ENCODE data around the gene RNF144A. TPM values are rescaled to one million over a fixed set of nuclear protein-coding genes. Genes with fewer than 3 reads are reported as not detected.

The RNF144A gene
- total RNA-seq, 1 experiment from 2014 or later, result 13.0 TPM

DNA sequence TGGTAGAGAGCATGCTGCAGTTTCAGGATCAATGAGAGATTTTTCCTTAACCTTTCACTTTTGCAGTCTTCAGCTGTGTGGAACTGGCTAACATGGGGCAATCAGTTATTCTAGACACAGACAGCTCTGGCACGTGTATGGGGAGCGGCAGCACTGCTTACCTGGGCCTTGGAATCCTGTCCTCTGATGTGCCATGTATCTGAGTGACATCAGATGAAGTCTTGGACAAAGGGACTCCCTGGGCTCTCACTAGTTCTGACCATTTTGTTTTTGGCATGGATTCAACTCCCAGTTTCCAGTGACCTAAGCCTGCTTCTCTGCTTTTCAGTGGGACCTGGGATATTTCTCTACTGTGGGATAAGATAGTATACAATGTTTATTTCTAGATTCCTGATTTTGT lies 54.3 kb downstream of the RNF144A start:
- TF ChIP-seq ZFX (IDR thresholded peaks at IDR 0.05) (no peak), FOSL1 (IDR thresholded peaks at IDR 0.05; ENCODE audit: low read depth) (no peak), ELF1 (IDR thresholded peaks at IDR 0.05; ENCODE audit: borderline replicate concordance, low read depth) (no peak), JUND (IDR thresholded peaks at IDR 0.05) (no peak), CEBPB (IDR thresholded peaks at IDR 0.05; ENCODE audit: low read depth) (no peak), EZH2 (IDR thresholded peaks at IDR 0.05) (no peak), ZNF274 (IDR thresholded peaks at IDR 0.05; ENCODE audit: low read depth, low read length) (no peak), POLR2AphosphoS5 (IDR thresholded peaks at IDR 0.05; ENCODE audit: low read depth, low read length) (no peak), SIN3A (IDR thresholded peaks at IDR 0.05; ENCODE audit: low read depth) (no peak), EZH2phosphoT487 (IDR thresholded peaks at IDR 0.05; ENCODE audit: borderline replicate concordance) (no peak), TCF7L2 (IDR thresholded peaks at IDR 0.05; ENCODE audit: borderline replicate concordance, extremely low read depth, insufficient read depth, insufficient read length) (no peak), SRF (IDR thresholded peaks at IDR 0.05; ENCODE audit: low read depth) (no peak)
- TF ChIP-seq, protein P1, sequence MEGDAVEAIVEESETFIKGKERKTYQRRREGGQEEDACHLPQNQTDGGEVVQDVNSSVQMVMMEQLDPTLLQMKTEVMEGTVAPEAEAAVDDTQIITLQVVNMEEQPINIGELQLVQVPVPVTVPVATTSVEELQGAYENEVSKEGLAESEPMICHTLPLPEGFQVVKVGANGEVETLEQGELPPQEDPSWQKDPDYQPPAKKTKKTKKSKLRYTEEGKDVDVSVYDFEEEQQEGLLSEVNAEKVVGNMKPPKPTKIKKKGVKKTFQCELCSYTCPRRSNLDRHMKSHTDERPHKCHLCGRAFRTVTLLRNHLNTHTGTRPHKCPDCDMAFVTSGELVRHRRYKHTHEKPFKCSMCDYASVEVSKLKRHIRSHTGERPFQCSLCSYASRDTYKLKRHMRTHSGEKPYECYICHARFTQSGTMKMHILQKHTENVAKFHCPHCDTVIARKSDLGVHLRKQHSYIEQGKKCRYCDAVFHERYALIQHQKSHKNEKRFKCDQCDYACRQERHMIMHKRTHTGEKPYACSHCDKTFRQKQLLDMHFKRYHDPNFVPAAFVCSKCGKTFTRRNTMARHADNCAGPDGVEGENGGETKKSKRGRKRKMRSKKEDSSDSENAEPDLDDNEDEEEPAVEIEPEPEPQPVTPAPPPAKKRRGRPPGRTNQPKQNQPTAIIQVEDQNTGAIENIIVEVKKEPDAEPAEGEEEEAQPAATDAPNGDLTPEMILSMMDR (IDR thresholded peaks at IDR 0.05 in 2 of 3, conservative IDR thresholded peaks at IDR 0.05 in 1 of 3; ENCODE audit: borderline replicate concordance in 1 of 3, insufficient read depth in 1 of 3, low read depth in 2 of 3, low read length in 2 of 3), result no peak
- TF ChIP-seq, protein P2, sequence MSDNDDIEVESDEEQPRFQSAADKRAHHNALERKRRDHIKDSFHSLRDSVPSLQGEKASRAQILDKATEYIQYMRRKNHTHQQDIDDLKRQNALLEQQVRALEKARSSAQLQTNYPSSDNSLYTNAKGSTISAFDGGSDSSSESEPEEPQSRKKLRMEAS (IDR thresholded peaks at IDR 0.05), result no peak
- TF ChIP-seq, protein P3, sequence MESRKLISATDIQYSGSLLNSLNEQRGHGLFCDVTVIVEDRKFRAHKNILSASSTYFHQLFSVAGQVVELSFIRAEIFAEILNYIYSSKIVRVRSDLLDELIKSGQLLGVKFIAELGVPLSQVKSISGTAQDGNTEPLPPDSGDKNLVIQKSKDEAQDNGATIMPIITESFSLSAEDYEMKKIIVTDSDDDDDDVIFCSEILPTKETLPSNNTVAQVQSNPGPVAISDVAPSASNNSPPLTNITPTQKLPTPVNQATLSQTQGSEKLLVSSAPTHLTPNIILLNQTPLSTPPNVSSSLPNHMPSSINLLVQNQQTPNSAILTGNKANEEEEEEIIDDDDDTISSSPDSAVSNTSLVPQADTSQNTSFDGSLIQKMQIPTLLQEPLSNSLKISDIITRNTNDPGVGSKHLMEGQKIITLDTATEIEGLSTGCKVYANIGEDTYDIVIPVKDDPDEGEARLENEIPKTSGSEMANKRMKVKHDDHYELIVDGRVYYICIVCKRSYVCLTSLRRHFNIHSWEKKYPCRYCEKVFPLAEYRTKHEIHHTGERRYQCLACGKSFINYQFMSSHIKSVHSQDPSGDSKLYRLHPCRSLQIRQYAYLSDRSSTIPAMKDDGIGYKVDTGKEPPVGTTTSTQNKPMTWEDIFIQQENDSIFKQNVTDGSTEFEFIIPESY (IDR thresholded peaks at IDR 0.05; ENCODE audit: extremely low read depth, insufficient replicate concordance, low read length), result no peak
- TF ChIP-seq, protein P4, sequence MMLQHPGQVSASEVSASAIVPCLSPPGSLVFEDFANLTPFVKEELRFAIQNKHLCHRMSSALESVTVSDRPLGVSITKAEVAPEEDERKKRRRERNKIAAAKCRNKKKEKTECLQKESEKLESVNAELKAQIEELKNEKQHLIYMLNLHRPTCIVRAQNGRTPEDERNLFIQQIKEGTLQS (IDR thresholded peaks at IDR 0.05), result no peak
- TF ChIP-seq, protein P5, sequence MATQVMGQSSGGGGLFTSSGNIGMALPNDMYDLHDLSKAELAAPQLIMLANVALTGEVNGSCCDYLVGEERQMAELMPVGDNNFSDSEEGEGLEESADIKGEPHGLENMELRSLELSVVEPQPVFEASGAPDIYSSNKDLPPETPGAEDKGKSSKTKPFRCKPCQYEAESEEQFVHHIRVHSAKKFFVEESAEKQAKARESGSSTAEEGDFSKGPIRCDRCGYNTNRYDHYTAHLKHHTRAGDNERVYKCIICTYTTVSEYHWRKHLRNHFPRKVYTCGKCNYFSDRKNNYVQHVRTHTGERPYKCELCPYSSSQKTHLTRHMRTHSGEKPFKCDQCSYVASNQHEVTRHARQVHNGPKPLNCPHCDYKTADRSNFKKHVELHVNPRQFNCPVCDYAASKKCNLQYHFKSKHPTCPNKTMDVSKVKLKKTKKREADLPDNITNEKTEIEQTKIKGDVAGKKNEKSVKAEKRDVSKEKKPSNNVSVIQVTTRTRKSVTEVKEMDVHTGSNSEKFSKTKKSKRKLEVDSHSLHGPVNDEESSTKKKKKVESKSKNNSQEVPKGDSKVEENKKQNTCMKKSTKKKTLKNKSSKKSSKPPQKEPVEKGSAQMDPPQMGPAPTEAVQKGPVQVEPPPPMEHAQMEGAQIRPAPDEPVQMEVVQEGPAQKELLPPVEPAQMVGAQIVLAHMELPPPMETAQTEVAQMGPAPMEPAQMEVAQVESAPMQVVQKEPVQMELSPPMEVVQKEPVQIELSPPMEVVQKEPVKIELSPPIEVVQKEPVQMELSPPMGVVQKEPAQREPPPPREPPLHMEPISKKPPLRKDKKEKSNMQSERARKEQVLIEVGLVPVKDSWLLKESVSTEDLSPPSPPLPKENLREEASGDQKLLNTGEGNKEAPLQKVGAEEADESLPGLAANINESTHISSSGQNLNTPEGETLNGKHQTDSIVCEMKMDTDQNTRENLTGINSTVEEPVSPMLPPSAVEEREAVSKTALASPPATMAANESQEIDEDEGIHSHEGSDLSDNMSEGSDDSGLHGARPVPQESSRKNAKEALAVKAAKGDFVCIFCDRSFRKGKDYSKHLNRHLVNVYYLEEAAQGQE (IDR thresholded peaks at IDR 0.05; ENCODE audit: low read depth), result no peak
- Histone ChIP-seq H3K79me2 (ENCODE audit: insufficient read depth, low read length) (no peaks in the 10 kb centered on the region), H3K27ac (ENCODE audit: low read depth, low read length) (no peak overlapping the region), H3K4me2 (ENCODE audit: low read length) (no peak overlapping the region), H2AFZ (ENCODE audit: low read depth, low read length, poor library complexity, severe bottlenecking) (no peak overlapping the region), H3K4me3 (replicated peaks in 1 of 2; ENCODE audit: low read depth in 1 of 2, low read length in 2 of 2) (no peak overlapping the region), H3K27me3 (ENCODE audit: insufficient read depth, low read length) (no peaks in the 10 kb centered on the region), H3K9me2 (ENCODE audit: insufficient read depth) (no peaks in the 10 kb centered on the region), H3K9me3 (ENCODE audit: control insufficient read depth in 1 of 2, insufficient read depth in 1 of 2, low read depth in 1 of 2, low read length in 2 of 2) (no peaks in the 10 kb centered on the region), H4K20me1 (ENCODE audit: insufficient read depth) (no peaks in the 10 kb centered on the region), H3K36me3 (ENCODE audit: control insufficient read depth in 1 of 2, insufficient read depth in 2 of 2, low read length in 2 of 2) (no peaks in the 10 kb centered on the region), H3K9ac (ENCODE audit: low read length) (no peak overlapping the region), H3K4me1 (ENCODE audit: control insufficient read depth in 1 of 2, insufficient read depth in 2 of 2, low read length in 2 of 2) (peaks cover 26 to 46% of the 10 kb centered on the region in 2 experiments)
- ATAC-seq, result no peak
- RAD21 ChIA-PET (ENCODE audit: low non-redundant PET in 1 of 2, low total read pairs in 2 of 2, uncharacterized antibody in 2 of 2, unreplicated experiment in 2 of 2), result no interaction called here
- no TSS peak for BruUV-seq (replicated peaks)
- CTCF ChIA-PET, result interaction anchor here (0.9 kb wide), 1 partner anchor 32 kb away, joined by 3 read pairs; no protein-coding TSS in a partner anchor
- DNase-seq (ENCODE audit: low read depth, low spot score), result no peak
- POLR2A ChIA-PET, result no interaction called here
- intact Hi-C loops (cut with micrococcal nuclease), result no loop called here

Data from HCT116 (cell line).